K562 (cell line): Measurements from ENCODE around the gene TNFSF9. TPM values are rescaled to one million over a fixed set of nuclear protein-coding genes. Genes with fewer than 3 reads are reported as not detected.

Source experiments
- CCAR2 ChIP-seq: fragments of 200-400 bp; formaldehyde crosslinking; IDR thresholded peaks from 2 replicates; pipeline ENCODE4 v1.6.1; 2017; ENCODE audit warnings: mild to moderate bottlenecking, low read depth, low read length
- GABPA ChIP-seq: fragments of 200-800 bp; sonication (Bioruptor generic); conservative IDR thresholded peaks from 2 replicates; pipeline ENCODE4 v1.6.1; 2016; ENCODE audit warnings: low read depth, missing genetic modification characterization, missing compliant biosample characterization
- IFI16 ChIP-seq: fragments of 250-450 bp; sonication (Bioruptor Pico); IDR thresholded peaks from 2 replicates; pipeline ENCODE4 v2.1.2; 2022; ENCODE audit warnings: mild to moderate bottlenecking, inconsistent platforms
- NCOA1 ChIP-seq: fragments of 450-650 bp; IDR thresholded peaks from 2 replicates; pipeline ENCODE4 v1.6.1; 2016; ENCODE audit warnings: low read depth
- NFXL1 ChIP-seq: fragments of 450-650 bp; formaldehyde crosslinking; IDR thresholded peaks from 2 replicates; pipeline ENCODE4 v1.4.0; 2021; ENCODE audit warnings: mild to moderate bottlenecking
- PTRF ChIP-seq: fragments of 450-650 bp; IDR thresholded peaks from 2 replicates; pipeline ENCODE4 v1.6.1; 2016; ENCODE audit warnings: mild to moderate bottlenecking, missing genetic modification characterization, missing compliant biosample characterization
- SRF ChIP-seq, 2 experiments: fragments of 250-450, 450-650 bp in 1 of 2; sonication (Bioruptor Pico) in 1 of 2; sonication (generic) in 1 of 2; formaldehyde crosslinking; IDR thresholded peaks; 2 replicates each; pipeline versions ENCODE4 v1.5.0 to v1.5.1; 2020 to 2022; ENCODE audit warnings: mild to moderate bottlenecking in 1 of 2, missing genetic modification reagents in 1 of 2
- ZNF24 ChIP-seq: fragments of 450-650 bp; IDR thresholded peaks from 2 replicates; pipeline ENCODE4 v1.6.1; 2016
- polyA plus RNA-seq, 8 experiments: library from polyadenylated mRNA; depleted of rRNA in 4 of 8; stranded (reverse) in 5 of 8; unstranded in 3 of 8; fragments of >200 nt; fragmentation: Nextera tagmentation in 2 of 8; fragmentation: Illumina TruSeq in 1 of 8; extraction: Ambion mirVana in 2 of 8; extraction: Trizol in 1 of 8; gene quantifications; 2 replicates each; pipeline versions ENCODE4 v1.2.1 to v1.2.3, GENCODE V29; 2011 to 2014; ENCODE audit warnings: inconsistent platforms in 1 of 8, missing spikeins in 1 of 8
- total RNA-seq, 7 experiments: library from RNA; depleted of rRNA in 6 of 7; stranded (reverse); fragments of >200 nt in 6 of 7; fragmentation: Illumina TruSeq in 2 of 7; extraction: Trizol in 2 of 7; gene quantifications; 2 replicates each; pipeline versions ENCODE4 v1.2.1 to v1.2.3, GENCODE V29; 2011 to 2021; ENCODE audit warnings: low replicate concordance in 1 of 7
- TF ChIP-seq, protein P1 (sequence below): sonication (generic); formaldehyde crosslinking; IDR thresholded peaks from 2 replicates; pipeline ENCODE4 v1.8.0; 2022; ENCODE audit warnings: mild to moderate bottlenecking, missing genetic modification reagents
- TF ChIP-seq, protein P2 (sequence below): fragments of 450-650 bp; IDR thresholded peaks from 2 replicates; pipeline ENCODE4 v1.6.1; 2016; ENCODE audit warnings: borderline replicate concordance
- TF ChIP-seq, protein P3 (sequence below), 2 experiments: fragments of 150-350 bp in 1 of 2; IDR thresholded peaks; 2 replicates each; pipeline ENCODE4 v1.6.1; 2012 to 2016; ENCODE audit warnings: low read depth in 2 of 2, low read length in 2 of 2, mild to moderate bottlenecking in 1 of 2, moderate library complexity in 1 of 2
- TF ChIP-seq, protein P4 (sequence below), 3 experiments: fragments of 200-800 bp in 1 of 3; fragments of 250-450 bp in 1 of 3; fragments of 450-650 bp in 1 of 3; sonication (Bioruptor Pico) in 1 of 3; sonication (Bioruptor generic) in 1 of 3; formaldehyde crosslinking in 1 of 3; IDR thresholded peaks; 2 replicates each; pipeline versions ENCODE4 v1.6.1 to v1.8.0; 2016 to 2022; ENCODE audit warnings: mild to moderate bottlenecking in 2 of 3, missing genetic modification characterization in 2 of 3, missing compliant biosample characterization in 1 of 3, moderate library complexity in 1 of 3

TNFSF9 gene
- total and polyA plus RNA-seq, 9 of the 15 experiments (the other 6 are each of a cell fraction or from before 2014, with no cell fraction given): 1.4 to 17.9 (median 6.5) TPM

DNA sequence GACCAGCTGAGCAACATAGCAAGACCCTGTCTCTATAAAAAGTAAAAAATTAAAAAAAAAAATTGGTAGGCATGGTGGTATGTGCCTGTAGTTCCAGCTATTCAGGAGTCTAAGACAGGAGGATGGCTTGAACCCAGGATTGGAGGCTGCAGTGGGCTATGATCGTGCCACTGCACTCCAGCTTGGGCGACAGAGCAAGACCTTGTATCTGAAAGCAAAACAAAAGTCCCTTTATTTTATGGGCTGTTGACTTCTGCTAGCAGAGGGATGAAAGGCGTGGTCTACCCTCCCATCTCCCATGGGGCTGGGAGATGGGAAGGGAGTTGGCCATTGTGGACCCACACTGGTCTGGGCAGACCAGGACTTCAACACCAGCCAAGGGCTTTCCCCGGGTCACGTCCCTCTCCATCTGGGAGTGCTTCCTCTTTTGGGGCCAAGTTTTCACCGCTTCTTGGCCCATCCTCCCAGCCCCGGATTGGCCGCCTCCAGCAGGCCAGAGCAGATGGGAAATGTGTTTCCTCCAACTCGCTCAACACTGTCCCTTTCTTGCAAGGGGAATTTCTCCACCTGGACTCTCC, 2.2 kb upstream of the TNFSF9 start (continued):
- TF ChIP-seq SRF (CRISPR knock-in tag; IDR thresholded peaks at IDR 0.05) (peak in 1 of 2 experiments; percentile 34; a peak in 1 of 4 replicates), NCOA1 (no peak), CCAR2 (no peak), IFI16 (CRISPR knock-in tag) (no peak), NFXL1 (CRISPR knock-in tag) (no peak), GABPA (tag) (peak; percentile 61), ZNF24 (no peak), PTRF (tag) (no peak)
- TF ChIP-seq, protein P1, sequence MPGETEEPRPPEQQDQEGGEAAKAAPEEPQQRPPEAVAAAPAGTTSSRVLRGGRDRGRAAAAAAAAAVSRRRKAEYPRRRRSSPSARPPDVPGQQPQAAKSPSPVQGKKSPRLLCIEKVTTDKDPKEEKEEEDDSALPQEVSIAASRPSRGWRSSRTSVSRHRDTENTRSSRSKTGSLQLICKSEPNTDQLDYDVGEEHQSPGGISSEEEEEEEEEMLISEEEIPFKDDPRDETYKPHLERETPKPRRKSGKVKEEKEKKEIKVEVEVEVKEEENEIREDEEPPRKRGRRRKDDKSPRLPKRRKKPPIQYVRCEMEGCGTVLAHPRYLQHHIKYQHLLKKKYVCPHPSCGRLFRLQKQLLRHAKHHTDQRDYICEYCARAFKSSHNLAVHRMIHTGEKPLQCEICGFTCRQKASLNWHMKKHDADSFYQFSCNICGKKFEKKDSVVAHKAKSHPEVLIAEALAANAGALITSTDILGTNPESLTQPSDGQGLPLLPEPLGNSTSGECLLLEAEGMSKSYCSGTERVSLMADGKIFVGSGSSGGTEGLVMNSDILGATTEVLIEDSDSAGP (CRISPR knock-in tag): no peak
- TF ChIP-seq, protein P2, sequence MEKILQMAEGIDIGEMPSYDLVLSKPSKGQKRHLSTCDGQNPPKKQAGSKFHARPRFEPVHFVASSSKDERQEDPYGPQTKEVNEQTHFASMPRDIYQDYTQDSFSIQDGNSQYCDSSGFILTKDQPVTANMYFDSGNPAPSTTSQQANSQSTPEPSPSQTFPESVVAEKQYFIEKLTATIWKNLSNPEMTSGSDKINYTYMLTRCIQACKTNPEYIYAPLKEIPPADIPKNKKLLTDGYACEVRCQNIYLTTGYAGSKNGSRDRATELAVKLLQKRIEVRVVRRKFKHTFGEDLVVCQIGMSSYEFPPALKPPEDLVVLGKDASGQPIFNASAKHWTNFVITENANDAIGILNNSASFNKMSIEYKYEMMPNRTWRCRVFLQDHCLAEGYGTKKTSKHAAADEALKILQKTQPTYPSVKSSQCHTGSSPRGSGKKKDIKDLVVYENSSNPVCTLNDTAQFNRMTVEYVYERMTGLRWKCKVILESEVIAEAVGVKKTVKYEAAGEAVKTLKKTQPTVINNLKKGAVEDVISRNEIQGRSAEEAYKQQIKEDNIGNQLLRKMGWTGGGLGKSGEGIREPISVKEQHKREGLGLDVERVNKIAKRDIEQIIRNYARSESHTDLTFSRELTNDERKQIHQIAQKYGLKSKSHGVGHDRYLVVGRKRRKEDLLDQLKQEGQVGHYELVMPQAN: no peak
- TF ChIP-seq, protein P3, sequence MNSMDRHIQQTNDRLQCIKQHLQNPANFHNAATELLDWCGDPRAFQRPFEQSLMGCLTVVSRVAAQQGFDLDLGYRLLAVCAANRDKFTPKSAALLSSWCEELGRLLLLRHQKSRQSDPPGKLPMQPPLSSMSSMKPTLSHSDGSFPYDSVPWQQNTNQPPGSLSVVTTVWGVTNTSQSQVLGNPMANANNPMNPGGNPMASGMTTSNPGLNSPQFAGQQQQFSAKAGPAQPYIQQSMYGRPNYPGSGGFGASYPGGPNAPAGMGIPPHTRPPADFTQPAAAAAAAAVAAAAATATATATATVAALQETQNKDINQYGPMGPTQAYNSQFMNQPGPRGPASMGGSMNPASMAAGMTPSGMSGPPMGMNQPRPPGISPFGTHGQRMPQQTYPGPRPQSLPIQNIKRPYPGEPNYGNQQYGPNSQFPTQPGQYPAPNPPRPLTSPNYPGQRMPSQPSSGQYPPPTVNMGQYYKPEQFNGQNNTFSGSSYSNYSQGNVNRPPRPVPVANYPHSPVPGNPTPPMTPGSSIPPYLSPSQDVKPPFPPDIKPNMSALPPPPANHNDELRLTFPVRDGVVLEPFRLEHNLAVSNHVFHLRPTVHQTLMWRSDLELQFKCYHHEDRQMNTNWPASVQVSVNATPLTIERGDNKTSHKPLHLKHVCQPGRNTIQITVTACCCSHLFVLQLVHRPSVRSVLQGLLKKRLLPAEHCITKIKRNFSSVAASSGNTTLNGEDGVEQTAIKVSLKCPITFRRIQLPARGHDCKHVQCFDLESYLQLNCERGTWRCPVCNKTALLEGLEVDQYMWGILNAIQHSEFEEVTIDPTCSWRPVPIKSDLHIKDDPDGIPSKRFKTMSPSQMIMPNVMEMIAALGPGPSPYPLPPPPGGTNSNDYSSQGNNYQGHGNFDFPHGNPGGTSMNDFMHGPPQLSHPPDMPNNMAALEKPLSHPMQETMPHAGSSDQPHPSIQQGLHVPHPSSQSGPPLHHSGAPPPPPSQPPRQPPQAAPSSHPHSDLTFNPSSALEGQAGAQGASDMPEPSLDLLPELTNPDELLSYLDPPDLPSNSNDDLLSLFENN (IDR thresholded peaks at IDR 0.05; ENCODE audit: low read depth in 2 of 2, low read length in 2 of 2): no peak
- TF ChIP-seq, protein P4, sequence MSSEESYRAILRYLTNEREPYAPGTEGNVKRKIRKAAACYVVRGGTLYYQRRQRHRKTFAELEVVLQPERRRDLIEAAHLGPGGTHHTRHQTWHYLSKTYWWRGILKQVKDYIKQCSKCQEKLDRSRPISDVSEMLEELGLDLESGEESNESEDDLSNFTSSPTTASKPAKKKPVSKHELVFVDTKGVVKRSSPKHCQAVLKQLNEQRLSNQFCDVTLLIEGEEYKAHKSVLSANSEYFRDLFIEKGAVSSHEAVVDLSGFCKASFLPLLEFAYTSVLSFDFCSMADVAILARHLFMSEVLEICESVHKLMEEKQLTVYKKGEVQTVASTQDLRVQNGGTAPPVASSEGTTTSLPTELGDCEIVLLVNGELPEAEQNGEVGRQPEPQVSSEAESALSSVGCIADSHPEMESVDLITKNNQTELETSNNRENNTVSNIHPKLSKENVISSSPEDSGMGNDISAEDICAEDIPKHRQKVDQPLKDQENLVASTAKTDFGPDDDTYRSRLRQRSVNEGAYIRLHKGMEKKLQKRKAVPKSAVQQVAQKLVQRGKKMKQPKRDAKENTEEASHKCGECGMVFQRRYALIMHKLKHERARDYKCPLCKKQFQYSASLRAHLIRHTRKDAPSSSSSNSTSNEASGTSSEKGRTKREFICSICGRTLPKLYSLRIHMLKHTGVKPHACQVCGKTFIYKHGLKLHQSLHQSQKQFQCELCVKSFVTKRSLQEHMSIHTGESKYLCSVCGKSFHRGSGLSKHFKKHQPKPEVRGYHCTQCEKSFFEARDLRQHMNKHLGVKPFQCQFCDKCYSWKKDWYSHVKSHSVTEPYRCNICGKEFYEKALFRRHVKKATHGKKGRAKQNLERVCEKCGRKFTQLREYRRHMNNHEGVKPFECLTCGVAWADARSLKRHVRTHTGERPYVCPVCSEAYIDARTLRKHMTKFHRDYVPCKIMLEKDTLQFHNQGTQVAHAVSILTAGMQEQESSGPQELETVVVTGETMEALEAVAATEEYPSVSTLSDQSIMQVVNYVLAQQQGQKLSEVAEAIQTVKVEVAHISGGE (CRISPR knock-in tag; IDR thresholded peaks at IDR 0.05): no peak
